ENCODE results near the gene ERICH6. TPM values are rescaled to one million over a fixed set of nuclear protein-coding genes. Genes with fewer than 3 reads are reported as not detected.
"Not testable (repeated sequence)": the region's sequence is repeated elsewhere in the genome, so short reads cannot be mapped to it uniquely, and the experiment has no call there.

The ERICH6 gene
- polyA plus RNA-seq, 3 donors from 2014 or later: 0.94 TPM; not detected in 2

DNA sequence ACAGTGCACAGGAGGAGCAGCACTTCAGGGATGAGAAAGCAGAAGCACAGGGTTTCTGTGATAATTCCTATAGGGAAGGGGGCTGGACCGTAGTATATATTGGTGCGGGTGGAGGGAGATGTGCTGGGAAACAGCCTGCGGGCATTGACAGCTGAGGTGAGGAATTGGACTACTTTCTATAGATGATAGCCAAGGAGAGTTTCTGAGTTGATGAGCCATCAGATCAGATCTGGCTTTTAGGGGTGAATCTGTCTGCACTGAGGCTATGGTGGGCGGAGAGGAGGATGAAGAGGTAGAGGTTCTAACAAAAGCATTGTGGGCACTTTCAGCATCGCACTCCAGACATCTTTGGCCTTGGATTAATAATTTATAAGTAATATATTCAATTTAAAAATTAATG lies 67.5 kb downstream of the ERICH6 start:
- no peaks in the 10 kb centered on the region for H3K9me3 Mint-ChIP-seq
- H3K27ac Mint-ChIP-seq: peak overlapping the region; percentile 93 to 99 (median 94)
- DNase-seq: peak in 1 of 3 donors; percentile 9
- H3K36me3 Mint-ChIP-seq: peaks cover 0 to 13% (median 4%) of the 10 kb centered on the region in 3 donors
- peaks cover 55 to 60% of the 10 kb centered on the region in 2 donors for H3K4me1 Mint-ChIP-seq
- H3K27me3 Mint-ChIP-seq (ENCODE audit: low read depth in 3 of 3): peaks cover 0 to 2% (median 2%) of the 10 kb centered on the region in 3 donors
- peak overlapping the region; percentile 76 to 89 (median 81) for H3K4me3 Mint-ChIP-seq

GRCh38 chr3:150635526-150635925 lies 68.2 kb downstream of the ERICH6 start:
- Mint-ChIP-seq H3K36me3 (peaks cover 1 to 16% (median 6%) of the 10 kb centered on the region in 3 donors), H3K27me3 (ENCODE audit: low read depth in 3 of 3) (peaks cover 0 to 2% (median 2%) of the 10 kb centered on the region in 3 donors), H3K4me3 (peak overlapping the region; percentile 76 to 89 (median 81)), H3K9me3 (no peaks in the 10 kb centered on the region), H3K4me1 (peaks cover 55 to 63% of the 10 kb centered on the region in 2 donors), H3K27ac (peak overlapping the region; percentile 93 to 99 (median 94))
- peak; percentile 50 to 67 (median 65) for DNase-seq

GRCh38 chr3:150635076-150635475 lies 68.6 kb downstream of the ERICH6 start:
- peak in 1 of 3 donors; percentile 29 for DNase-seq
- Mint-ChIP-seq H3K27ac (peak overlapping the region; percentile 93 to 99 (median 94)), H3K9me3 (no peaks in the 10 kb centered on the region), H3K4me3 (peak overlapping the region; percentile 76 to 89 (median 81)), H3K27me3 (ENCODE audit: low read depth in 3 of 3) (peaks cover 0 to 2% (median 2%) of the 10 kb centered on the region in 3 donors), H3K4me1 (peaks cover 55 to 65% of the 10 kb centered on the region in 2 donors), H3K36me3 (peaks cover 3 to 18% (median 8%) of the 10 kb centered on the region in 3 donors)

DNA sequence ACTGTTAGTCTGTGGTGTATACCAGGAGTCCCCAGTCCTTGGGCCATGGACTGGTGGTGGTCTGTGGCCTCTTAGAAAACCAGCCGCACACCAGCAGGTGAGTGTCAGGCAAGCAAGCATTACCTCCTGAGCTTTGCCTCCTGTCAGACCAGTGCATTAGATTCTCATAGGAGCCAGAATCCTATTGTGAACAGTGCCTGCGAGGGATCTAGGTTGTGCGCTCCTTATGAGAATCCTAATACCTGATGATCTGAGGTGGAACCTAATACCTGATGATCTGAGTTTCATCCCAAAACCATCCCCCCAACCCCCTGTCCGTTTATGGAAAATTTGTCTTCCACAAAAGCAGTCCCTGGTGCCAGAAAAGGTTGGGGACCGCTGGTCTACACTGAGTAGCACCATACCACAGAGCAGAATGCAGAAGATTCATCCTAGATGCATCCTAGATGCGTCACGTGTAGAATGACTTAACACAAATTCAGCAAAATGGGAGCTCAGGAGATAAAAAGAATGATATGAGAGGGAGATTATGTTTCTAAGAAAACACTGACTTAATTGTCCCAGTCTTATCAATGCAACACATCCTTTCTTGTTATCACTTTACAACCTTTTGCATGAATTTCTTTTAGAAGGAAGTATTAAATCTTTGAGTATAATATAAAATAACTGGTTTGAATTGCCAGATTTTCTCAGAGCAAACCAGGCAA lies 72.1 kb downstream of the ERICH6 start:
- Mint-ChIP-seq H3K36me3 (peaks cover 19 to 40% (median 26%) of the 10 kb centered on the region in 3 donors), H3K4me3 (no peak overlapping the region), H3K9me3 (no peaks in the 10 kb centered on the region), H3K27me3 (ENCODE audit: low read depth in 3 of 3) (peaks cover 0 to 2% (median 2%) of the 10 kb centered on the region in 3 donors), H3K27ac (peak overlapping the region in 3 of 6 donors; percentile 49 to 73 (median 53)), H3K4me1 (peaks cover 39 to 47% of the 10 kb centered on the region in 2 donors)
- DNase-seq: no peak

GRCh38 chr3:150627557-150627956 lies 76.2 kb downstream of the ERICH6 start:
- DNase-seq: no peak
- no peak overlapping the region for H3K27ac Mint-ChIP-seq

DNA sequence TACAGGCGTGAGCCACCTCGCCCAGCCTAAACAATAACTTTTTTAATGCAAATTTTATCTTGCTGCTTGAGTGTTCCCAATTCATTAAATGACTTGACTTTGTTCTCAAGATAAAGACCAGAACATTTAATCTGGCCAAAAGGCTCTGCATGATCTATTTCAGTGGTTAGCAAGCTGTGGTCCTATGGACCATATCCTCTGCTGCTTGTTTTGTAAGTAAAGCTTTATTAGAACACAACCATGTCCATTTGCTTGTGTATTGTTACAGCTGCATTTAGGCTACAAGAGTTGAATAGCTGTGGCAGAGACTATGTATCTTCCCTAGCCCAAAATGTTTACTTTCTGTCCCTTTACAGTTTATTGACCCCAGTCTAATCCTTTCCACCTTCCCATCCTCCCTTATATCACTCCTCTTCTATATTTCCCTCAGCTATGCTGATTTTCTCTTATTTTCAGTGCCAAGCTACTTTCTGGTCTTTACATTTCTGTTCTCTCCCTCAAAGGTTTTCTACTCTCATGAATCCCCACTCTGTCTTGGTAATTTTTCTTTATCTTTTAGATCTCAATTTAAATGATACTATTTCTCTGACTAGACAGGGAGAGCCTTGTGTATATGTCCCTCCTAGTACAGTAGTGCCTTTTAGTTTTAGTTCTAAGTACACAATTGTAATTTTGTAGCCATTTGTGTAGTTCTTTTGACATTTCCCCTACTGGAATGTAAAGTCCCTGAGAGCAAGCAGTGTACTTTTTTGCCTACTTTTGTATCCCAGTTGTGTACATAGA lies 77.4 kb downstream of the ERICH6 start:
- Mint-ChIP-seq H3K4me1 (peaks cover 20 to 52% of the 10 kb centered on the region in 2 donors), H3K27ac (peak overlapping the region in 3 of 6 donors; percentile 1 to 75 (median 59)), H3K36me3 (peaks cover 30 to 43% (median 39%) of the 10 kb centered on the region in 3 donors), H3K27me3 (ENCODE audit: low read depth in 3 of 3) (no peaks in the 10 kb centered on the region), H3K9me3 (no peaks in the 10 kb centered on the region), H3K4me3 (no peak overlapping the region)
- no peak for DNase-seq

More at GRCh38 chr3:150627557-150627956, 76.2 kb downstream of the ERICH6 start:
- Mint-ChIP-seq H3K4me3 (no peak overlapping the region), H3K36me3 (peaks cover 30 to 46% (median 39%) of the 10 kb centered on the region in 3 donors), H3K27me3 (ENCODE audit: low read depth in 3 of 3) (no peaks in the 10 kb centered on the region), H3K4me1 (peaks cover 15 to 41% of the 10 kb centered on the region in 2 donors), H3K9me3 (no peaks in the 10 kb centered on the region)

DNA sequence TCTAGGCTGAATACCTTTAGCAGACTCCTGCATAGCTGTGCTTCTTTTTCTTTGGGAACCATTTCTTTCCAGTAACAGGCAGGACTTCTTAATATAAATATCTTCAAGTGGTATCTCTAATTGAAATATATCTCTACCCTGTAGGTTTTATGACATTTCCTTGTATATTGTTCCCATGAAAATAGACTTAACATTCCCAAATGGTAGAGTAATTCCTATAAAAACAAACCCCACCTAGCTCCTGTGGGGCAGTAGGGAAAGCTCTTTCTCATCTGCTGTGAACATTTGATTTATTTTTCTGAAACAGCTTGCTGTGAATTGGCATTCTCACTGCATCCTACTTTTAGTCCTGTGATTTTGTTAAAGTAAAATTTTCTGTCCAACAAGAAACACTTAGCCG lies 79.8 kb downstream of the ERICH6 start:
- no peak for DNase-seq
- H3K27ac Mint-ChIP-seq: peak overlapping the region in 4 of 6 donors; percentile 12 to 66 (median 36)
- no peak overlapping the region for H3K4me3 Mint-ChIP-seq
- peaks cover 19 to 30% (median 30%) of the 10 kb centered on the region in 3 donors for H3K36me3 Mint-ChIP-seq
- no peaks in the 10 kb centered on the region for H3K27me3 Mint-ChIP-seq (ENCODE audit: low read depth in 3 of 3)
- no peaks in the 10 kb centered on the region for H3K9me3 Mint-ChIP-seq
- H3K4me1 Mint-ChIP-seq: peaks cover 35 to 70% of the 10 kb centered on the region in 2 donors

DNA sequence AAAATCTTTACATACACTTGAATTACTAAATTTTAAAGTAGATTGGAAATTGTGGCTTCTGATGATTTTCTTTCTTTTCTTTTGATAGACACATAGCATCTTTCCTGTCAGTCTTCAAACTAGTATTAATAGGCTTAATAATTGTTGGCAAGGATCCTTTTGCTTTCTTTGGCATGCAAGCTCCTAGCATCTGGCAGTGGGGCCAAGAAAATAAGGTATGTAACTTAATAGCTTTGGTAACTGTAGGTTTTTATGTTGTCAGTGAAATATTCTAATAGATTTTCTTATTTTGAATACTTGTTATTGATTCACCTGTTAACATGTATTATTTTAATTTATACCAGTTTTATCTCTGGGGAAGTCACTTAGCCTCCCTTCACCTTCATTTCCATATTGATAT lies 80.8 kb downstream of the ERICH6 start:
- Mint-ChIP-seq H3K4me1 (peaks cover 44 to 80% of the 10 kb centered on the region in 2 donors), H3K36me3 (peaks cover 19 to 34% (median 28%) of the 10 kb centered on the region in 3 donors)
- not testable (repeated sequence) for H3K4me3 Mint-ChIP-seq; H3K27me3 Mint-ChIP-seq (ENCODE audit: low read depth in 3 of 3); H3K9me3 Mint-ChIP-seq; DNase-seq; H3K27ac Mint-ChIP-seq

- Mint-ChIP-seq H3K4me3 (peak overlapping the region in 1 of 5 donors; percentile 62), H3K4me1 (peaks cover 56 to 85% of the 10 kb centered on the region in 2 donors), H3K27me3 (ENCODE audit: low read depth in 3 of 3) (no peaks in the 10 kb centered on the region), H3K36me3 (peaks cover 3 to 13% (median 6%) of the 10 kb centered on the region in 3 donors), H3K27ac (peak overlapping the region; percentile 27 to 82 (median 64)), H3K9me3 (no peaks in the 10 kb centered on the region)
- DNase-seq: no peak
These were observed 83.6 kb downstream of the ERICH6 start for GRCh38 chr3:150620002-150620689.

- Mint-ChIP-seq H3K36me3 (peaks cover 3 to 25% (median 7%) of the 10 kb centered on the region in 3 donors), H3K27me3 (ENCODE audit: low read depth in 3 of 3) (peaks cover 0 to 2% (median 0%) of the 10 kb centered on the region in 3 donors), H3K4me3 (peak overlapping the region in 3 of 5 donors; percentile 12 to 43 (median 18)), H3K27ac (peak overlapping the region; percentile 7 to 58 (median 31)), H3K4me1 (peaks cover 73 to 80% of the 10 kb centered on the region in 2 donors), H3K9me3 (no peaks in the 10 kb centered on the region)
- DNase-seq: no peak
These were observed 89.8 kb downstream of the ERICH6 start for GRCh38 chr3:150613709-150614480.

GRCh38 chr3:150613034-150613433 lies 90.7 kb downstream of the ERICH6 start:
- peaks cover 71 to 80% of the 10 kb centered on the region in 2 donors for H3K4me1 Mint-ChIP-seq
- peak overlapping the region in 3 of 6 donors; percentile 21 to 78 (median 73) for H3K27ac Mint-ChIP-seq

GRCh38 chr3:150612494-150612893 lies 91.2 kb downstream of the ERICH6 start:
- Mint-ChIP-seq H3K36me3 (peaks cover 3 to 19% (median 9%) of the 10 kb centered on the region in 3 donors), H3K4me1 (peaks cover 72 to 80% of the 10 kb centered on the region in 2 donors), H3K27me3 (ENCODE audit: low read depth in 3 of 3) (peaks cover 0 to 2% (median 0%) of the 10 kb centered on the region in 3 donors), H3K4me3 (no peak overlapping the region), H3K27ac (peak overlapping the region in 1 of 6 donors; percentile 21), H3K9me3 (no peaks in the 10 kb centered on the region)
- no peak for DNase-seq

More at GRCh38 chr3:150613034-150613433, 90.7 kb downstream of the ERICH6 start:
- Mint-ChIP-seq H3K9me3 (no peaks in the 10 kb centered on the region), H3K36me3 (peaks cover 3 to 20% (median 4%) of the 10 kb centered on the region in 3 donors), H3K4me3 (peak overlapping the region in 2 of 5 donors; percentile 1 to 14), H3K27me3 (ENCODE audit: low read depth in 3 of 3) (peaks cover 0 to 2% (median 0%) of the 10 kb centered on the region in 3 donors)
- no peak for DNase-seq

Measured in immature natural killer cell (primary cell).